Measurements from ENCODE around the gene KRTAP12-1.

KRTAP12-1 gene

DNA sequence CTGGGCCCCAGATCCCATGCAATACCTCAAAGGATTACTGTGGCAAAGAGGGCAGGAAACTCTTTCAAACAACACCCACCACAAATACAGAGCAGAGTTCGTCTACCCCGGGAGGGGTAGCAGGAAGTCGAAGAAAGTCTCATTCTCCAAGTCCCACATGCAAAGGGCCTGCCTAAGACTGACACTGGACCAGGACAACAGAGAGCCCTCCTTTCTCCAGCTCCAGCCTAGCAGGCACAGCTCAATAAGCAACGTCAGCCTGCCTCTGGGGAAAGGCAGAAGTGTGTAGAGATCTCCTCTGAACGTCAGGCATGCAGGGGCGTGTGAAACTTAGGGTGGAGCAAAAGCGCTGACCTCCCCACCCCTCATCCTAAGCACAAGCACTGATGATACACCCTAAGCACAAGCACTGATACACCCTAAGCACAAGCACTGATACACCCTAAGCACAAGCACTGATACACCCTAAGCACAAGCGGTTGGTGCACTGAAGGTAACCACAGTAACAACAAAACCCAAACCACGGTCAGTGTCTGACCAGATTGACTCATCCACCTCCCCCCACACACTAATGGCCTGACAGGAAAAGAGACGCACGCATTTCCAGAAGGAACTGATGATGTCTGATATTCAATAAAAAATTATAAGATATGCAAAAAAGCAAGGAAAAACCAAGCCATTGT, 22.9 kb downstream of the KRTAP12-1 start:
- TF ChIP-seq CTCF (IDR thresholded peaks at IDR 0.05; ENCODE audit: control extremely low read depth, extremely low read depth, low read depth, missing control alignments): no peak
- no peak for DNase-seq (ENCODE audit: extremely low spot score)
- POLR2A ChIA-PET: no interaction called here
- CTCF ChIA-PET: interaction anchor here (0.8 kb wide), 1 partner anchor 9 kb away, joined by 3 read pairs; no protein-coding TSS in a partner anchor

- TF ChIP-seq CTCF (IDR thresholded peaks at IDR 0.05; ENCODE audit: control extremely low read depth, extremely low read depth, low read depth, missing control alignments): no peak
- ChIA-PET CTCF (interaction anchor here (1.1 kb wide), 1 partner anchor 16 kb away, joined by 3 read pairs; no protein-coding TSS in a partner anchor), POLR2A (no interaction called here)
- DNase-seq (ENCODE audit: extremely low spot score): no peak
These were observed 23.4 kb downstream of the KRTAP12-1 start for GRCh38 chr21:44658541-44658910.

DNA sequence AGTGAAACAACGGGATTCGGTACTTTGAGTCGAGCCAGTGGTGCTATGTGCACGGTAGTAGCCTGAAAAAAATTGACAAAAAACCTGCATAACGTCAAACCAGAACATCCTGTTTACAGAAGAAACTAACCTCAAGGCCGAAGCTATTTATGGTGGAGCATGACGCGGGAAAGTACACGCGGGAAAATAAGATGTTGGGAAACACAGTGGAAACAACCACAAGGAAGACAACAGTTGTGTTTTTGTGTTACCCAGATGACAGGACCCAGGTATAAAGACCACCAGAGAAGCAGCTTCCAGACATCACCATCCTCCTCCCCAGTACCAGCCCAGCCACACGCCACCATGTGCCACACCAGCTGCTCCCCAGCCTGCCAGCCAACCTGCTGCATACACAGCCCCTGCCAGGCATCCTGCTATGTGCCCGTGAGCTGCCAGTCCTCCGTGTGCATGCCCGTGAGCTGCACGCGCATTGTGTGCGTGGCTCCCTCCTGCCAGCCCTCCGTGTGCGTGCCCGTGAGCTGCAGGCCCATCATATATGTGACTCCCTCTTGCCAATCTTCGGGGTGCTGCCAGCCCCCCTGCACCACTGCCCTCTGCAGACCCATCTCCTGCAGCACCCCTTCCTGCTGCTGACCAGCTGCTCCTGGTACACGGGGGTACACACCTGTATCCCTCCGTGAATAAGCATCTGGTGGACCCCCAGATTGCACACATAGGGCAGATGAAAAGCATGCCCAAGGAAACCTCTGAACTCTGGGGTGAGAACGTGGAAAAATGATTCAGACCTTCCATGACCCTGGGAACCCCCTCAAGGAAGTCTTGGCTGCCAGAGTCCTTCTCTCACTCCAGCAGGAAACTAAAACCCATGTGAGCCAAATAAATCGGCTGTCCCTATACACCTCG, 24.1 kb downstream of the KRTAP12-1 start, which contains the start of gene KRTAP12-3:
KRTAP12-3 (plus strand) TSS at position 298 of the 906 bp plus-strand sequence; CDS start at position 346, 48 bp downstream.
- TF ChIP-seq CTCF (IDR thresholded peaks at IDR 0.05; ENCODE audit: control extremely low read depth, extremely low read depth, low read depth, missing control alignments): no peak
- POLR2A ChIA-PET: no interaction called here
- CTCF ChIA-PET: interaction anchor here (1.1 to 1.2 kb wide), 2 partner anchors 9 to 16 kb away, joined by 3 read pairs; partner anchors contain the start of gene KRTAP12-2
- no peak for DNase-seq (ENCODE audit: extremely low spot score)

GRCh38 chr21:44656868-44657267, 25.1 kb downstream of the KRTAP12-1 start:
- ChIA-PET POLR2A (no interaction called here), CTCF (interaction anchor here (1.2 kb wide), 1 partner anchor 10 kb away, joined by 3 read pairs; the partner anchor contains the start of gene KRTAP12-2)
- no peak for DNase-seq (ENCODE audit: extremely low spot score)
- TF ChIP-seq CTCF (IDR thresholded peaks at IDR 0.05; ENCODE audit: control extremely low read depth, extremely low read depth, low read depth, missing control alignments): no peak

DNA sequence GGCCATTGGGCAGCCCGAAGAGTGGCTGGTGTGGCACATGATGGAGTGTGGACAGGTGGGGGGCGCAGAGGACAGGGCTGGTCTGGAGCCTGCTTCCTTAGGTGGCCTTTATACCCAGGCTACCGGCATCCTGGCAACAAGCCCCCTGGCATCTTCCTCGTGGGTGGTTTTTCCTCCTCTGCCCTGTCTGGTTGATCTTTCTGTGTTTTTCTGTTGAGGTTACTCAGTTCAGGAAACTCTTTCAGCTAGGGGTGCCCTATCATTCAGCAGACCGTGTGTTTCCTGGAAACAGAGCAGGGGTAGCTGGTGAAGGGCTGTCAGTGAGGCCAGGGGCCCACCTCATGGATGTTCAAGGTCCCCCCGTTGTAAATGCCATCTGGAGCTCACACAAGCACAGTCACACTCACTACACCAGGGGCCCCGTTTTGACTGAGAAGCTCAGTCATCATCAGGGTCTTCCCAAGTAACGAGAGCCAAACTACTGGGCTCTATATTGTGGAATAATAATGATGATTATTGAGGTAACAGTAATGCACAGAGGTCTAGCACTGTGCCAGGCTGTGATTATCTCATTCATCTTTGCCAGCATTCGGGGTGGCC, 27.3 kb downstream of the KRTAP12-1 start, which contains the start of gene KRTAP12-4:
KRTAP12-4 (minus strand) TSS at position 84 of the 600 bp plus-strand sequence; CDS start at position 39, 45 bp downstream.
- POLR2A ChIA-PET: no interaction called here

More for the DNA sequence above, 27.3 kb downstream of the KRTAP12-1 start, which contains the start of gene KRTAP12-4:
- no peak for DNase-seq (ENCODE audit: extremely low spot score)
- CTCF ChIA-PET: no interaction called here
- TF ChIP-seq CTCF (IDR thresholded peaks at IDR 0.05; ENCODE audit: control extremely low read depth, extremely low read depth, low read depth, missing control alignments): no peak
